Fibroblast of the aortic adventitia (primary cell): ENCODE measurements around the gene MCTP1. TPM values are rescaled to one million over a fixed set of nuclear protein-coding genes. Genes with fewer than 3 reads are reported as not detected.
"Not testable (repeated sequence)": the region's sequence is repeated elsewhere in the genome, so short reads cannot be mapped to it uniquely, and the experiment has no call there.

Source experiments
- DNase-seq: peaks from one replicate; pipeline ENCODE4 v3.0.0-alpha.2; 2010; ENCODE audit warnings: low read depth
- H3K4me3 ChIP-seq: 2 replicates; pipeline ENCODE4 v1.5.1; 2011; ENCODE audit warnings: low read depth, mild to moderate bottlenecking, control low read depth, low read length, moderate library complexity
- CTCF ChIP-seq: IDR thresholded peaks from 2 replicates; pipeline ENCODE4 v1.5.1; 2011; ENCODE audit warnings: mild to moderate bottlenecking, low read length, control low read depth, inconsistent platforms; ENCODE audit not compliant: insufficient read depth
- total RNA-seq: library from RNA; depleted of rRNA; stranded (reverse); fragments of >200 nt; gene quantifications from 2 replicates; pipeline ENCODE4 v1.2.3, GENCODE V29; 2012; ENCODE audit warnings: low replicate concordance

MCTP1 gene
- total RNA-seq, 1 donor = 7.6 TPM

GRCh38 chr5:94849821-94850736 is 434.8 kb downstream of the MCTP1 start:
- TF ChIP-seq CTCF = peak; percentile 77
- no peak overlapping the region for H3K4me3 ChIP-seq
- peak; percentile 74 for DNase-seq

GRCh38 chr5:94849324-94849723 is 435.6 kb downstream of the MCTP1 start:
- no peak overlapping the region for H3K4me3 ChIP-seq
- no peak for TF ChIP-seq CTCF
- DNase-seq = no peak

- TF ChIP-seq CTCF = no peak
- DNase-seq = no peak
Observed at GRCh38 chr5:94847726-94848125, 437.2 kb downstream of the MCTP1 start.

GRCh38 chr5:94847019-94847418 is 437.9 kb downstream of the MCTP1 start:
- H3K4me3 ChIP-seq = no peak overlapping the region
- no peak for TF ChIP-seq CTCF
- DNase-seq = no peak

More at GRCh38 chr5:94847726-94848125, 437.2 kb downstream of the MCTP1 start:
- no peak overlapping the region for H3K4me3 ChIP-seq

GRCh38 chr5:94845696-94846095 is 439.2 kb downstream of the MCTP1 start:
- H3K4me3 ChIP-seq, DNase-seq: not testable (repeated sequence)

GRCh38 chr5:94841598-94842322 is 443.1 kb downstream of the MCTP1 start:
- no peak overlapping the region for H3K4me3 ChIP-seq
- no peak for TF ChIP-seq CTCF
- no peak for DNase-seq

- H3K4me3 ChIP-seq = no peak overlapping the region
- TF ChIP-seq CTCF = no peak
- DNase-seq = no peak
Observed at GRCh38 chr5:94833851-94834250, 451.0 kb downstream of the MCTP1 start.
